Prostate gland (tissue), 2 donors: ENCODE results near the gene RASGRF2.

Experiments used
- CTCF ChIP-seq, 4 experiments: fragments of 200-600 bp in 2 of 4; fragments of 450-650 bp in 2 of 4; sonication (generic) in 2 of 4; IDR thresholded peaks; 1 replicate in 3 of 4; 2 replicates in 1 of 4; pipeline ENCODE4 v1.5.1; 2016 to 2019; ENCODE audit warnings: antibody characterized with exemption in 4 of 4, mild to moderate bottlenecking in 2 of 4, moderate library complexity in 2 of 4
- POLR2A ChIP-seq: fragments of 450-650 bp; IDR thresholded peaks from one replicate; pipeline ENCODE4 v1.6.1; 2016; ENCODE audit warnings: antibody characterized with exemption, mild to moderate bottlenecking
- POLR2AphosphoS5 ChIP-seq: sonication (generic); formaldehyde crosslinking; IDR thresholded peaks from one replicate; pipeline ENCODE4 v1.6.1; 2017; ENCODE audit warnings: antibody characterized with exemption

GRCh38 chr5:81269751-81270393, 309.7 kb downstream of the RASGRF2 start:
- no peak for TF ChIP-seq CTCF (IDR thresholded peaks at IDR 0.05)
- no peak for TF ChIP-seq POLR2AphosphoS5
- TF ChIP-seq POLR2A = no peak
